Endothelial cell of umbilical vein (primary cell): ENCODE measurements around the gene NEO1.

Experiments used
- CTCF ChIP-seq, 2 donors: IDR thresholded peaks; 1 replicate in 1 of 2; 2 replicates in 1 of 2; pipeline ENCODE4 v1.5.1; 2011; ENCODE audit warnings: low read length in 2 of 2, mild to moderate bottlenecking in 2 of 2, moderate library complexity in 2 of 2, control low read depth in 1 of 2, inconsistent platforms in 1 of 2, low read depth in 1 of 2; ENCODE audit not compliant: insufficient read depth in 1 of 2; ENCODE audit errors: extremely low read depth in 1 of 2
- EZH2 ChIP-seq: IDR thresholded peaks from 2 replicates; pipeline ENCODE4 v1.6.1; 2012; ENCODE audit warnings: borderline replicate concordance, low read depth, mild to moderate bottlenecking, moderate library complexity, low read length, inconsistent platforms; ENCODE audit not compliant: severe bottlenecking
- POLR2A ChIP-seq: IDR thresholded peaks from 2 replicates; pipeline ENCODE4 v1.6.1; 2012; ENCODE audit warnings: low read depth, mild to moderate bottlenecking, control low read depth, low read length
- POLR2AphosphoS5 ChIP-seq: IDR thresholded peaks from 2 replicates; pipeline ENCODE4 v1.6.1; 2012; ENCODE audit warnings: low read depth, mild to moderate bottlenecking, control low read depth, low read length, moderate library complexity; ENCODE audit not compliant: insufficient read depth

GRCh38 chr15:73183071-73183470, 130.8 kb downstream of the NEO1 start:
- TF ChIP-seq CTCF (IDR thresholded peaks at IDR 0.05; ENCODE audit: extremely low read depth in 1 of 2, insufficient read depth in 1 of 2, low read depth in 1 of 2, low read length in 2 of 2) = no peak
- no peak for TF ChIP-seq EZH2
- no peak for TF ChIP-seq POLR2AphosphoS5
- TF ChIP-seq POLR2A = no peak
